GM18909 (cell line): ENCODE data around the gene TGIF1.

Experiments used
- ATAC-seq: cut with Tn5 transposase; IDR thresholded peaks from one replicate; pipeline ENCODE4 v1.9.1; 2021; ENCODE audit warnings: mild to moderate bottlenecking; ENCODE audit not compliant: unreplicated experiment, poor library complexity

The TGIF1 gene

GRCh38 chr18:3508576-3509549 is 58.9 kb downstream of the TGIF1 start:
- ATAC-seq: no peak
